Measurements from ENCODE around the gene PAX1. TPM values are rescaled to one million over a fixed set of nuclear protein-coding genes. Genes with fewer than 3 reads are reported as not detected.

PAX1 gene
- total RNA-seq, 2 donors from 2014 or later = not detected

- Histone ChIP-seq H3K9me3 (ENCODE audit: control insufficient read depth, low read length) (no peaks in the 10 kb centered on the region), H3K27me3 (ENCODE audit: control insufficient read depth, insufficient read depth, low read length, poor library complexity, severe bottlenecking) (peaks cover 100% of the 10 kb centered on the region), H3K27ac (ENCODE audit: low read depth, low read length) (no peak overlapping the region), H3K4me1 (ENCODE audit: control insufficient read depth, insufficient read depth, low read length) (peaks cover 19% of the 10 kb centered on the region), H3K9ac (ENCODE audit: extremely low read depth, low read length, poor library complexity, severe bottlenecking) (no peak overlapping the region), H3K4me3 (ENCODE audit: low read length) (no peak overlapping the region), H3K36me3 (ENCODE audit: control insufficient read depth, insufficient read depth, low read length) (no peaks in the 10 kb centered on the region)
- H3K9me3 Mint-ChIP-seq = no peaks in the 10 kb centered on the region
- 6 to 15% methylated on average over 13 to 14 of the region's 14 CpGs for WGBS, 2 experiments (ENCODE audit: insufficient coverage in 1 of 2, insufficient read length in 1 of 2)
- H3K36me3 Mint-ChIP-seq (ENCODE audit: low read depth) = no peaks in the 10 kb centered on the region
- H3K4me3 Mint-ChIP-seq = no peak overlapping the region
- DNase-seq = no peak
- H3K27ac Mint-ChIP-seq = no peak overlapping the region
- H3K4me1 Mint-ChIP-seq = peaks cover 26% of the 10 kb centered on the region
- peaks cover 98% of the 10 kb centered on the region for H3K27me3 Mint-ChIP-seq (ENCODE audit: insufficient read depth)
- TF ChIP-seq, protein P1, sequence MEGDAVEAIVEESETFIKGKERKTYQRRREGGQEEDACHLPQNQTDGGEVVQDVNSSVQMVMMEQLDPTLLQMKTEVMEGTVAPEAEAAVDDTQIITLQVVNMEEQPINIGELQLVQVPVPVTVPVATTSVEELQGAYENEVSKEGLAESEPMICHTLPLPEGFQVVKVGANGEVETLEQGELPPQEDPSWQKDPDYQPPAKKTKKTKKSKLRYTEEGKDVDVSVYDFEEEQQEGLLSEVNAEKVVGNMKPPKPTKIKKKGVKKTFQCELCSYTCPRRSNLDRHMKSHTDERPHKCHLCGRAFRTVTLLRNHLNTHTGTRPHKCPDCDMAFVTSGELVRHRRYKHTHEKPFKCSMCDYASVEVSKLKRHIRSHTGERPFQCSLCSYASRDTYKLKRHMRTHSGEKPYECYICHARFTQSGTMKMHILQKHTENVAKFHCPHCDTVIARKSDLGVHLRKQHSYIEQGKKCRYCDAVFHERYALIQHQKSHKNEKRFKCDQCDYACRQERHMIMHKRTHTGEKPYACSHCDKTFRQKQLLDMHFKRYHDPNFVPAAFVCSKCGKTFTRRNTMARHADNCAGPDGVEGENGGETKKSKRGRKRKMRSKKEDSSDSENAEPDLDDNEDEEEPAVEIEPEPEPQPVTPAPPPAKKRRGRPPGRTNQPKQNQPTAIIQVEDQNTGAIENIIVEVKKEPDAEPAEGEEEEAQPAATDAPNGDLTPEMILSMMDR (conservative IDR thresholded peaks at IDR 0.05) = no peak
Measured at GRCh38 chr20:21702016-21702415, 3.4 kb upstream of the PAX1 start.

- peaks cover 19% of the 10 kb centered on the region for H3K4me1 ChIP-seq (ENCODE audit: control insufficient read depth, insufficient read depth, low read length)
- 2 to 4% methylated on average over 30 to 54 of the region's 54 CpGs for WGBS, 2 experiments (ENCODE audit: insufficient coverage in 1 of 2, insufficient read length in 1 of 2)
- peaks cover 98% of the 10 kb centered on the region for H3K27me3 Mint-ChIP-seq (ENCODE audit: insufficient read depth)
- no peak overlapping the region for H3K27ac ChIP-seq (ENCODE audit: low read depth, low read length)
- peak; percentile 98 for DNase-seq
- no peaks in the 10 kb centered on the region for H3K36me3 ChIP-seq (ENCODE audit: control insufficient read depth, insufficient read depth, low read length)
- H3K9me3 Mint-ChIP-seq = no peaks in the 10 kb centered on the region
- TF ChIP-seq, protein P1 (conservative IDR thresholded peaks at IDR 0.05) = peak; percentile 95
- no peaks in the 10 kb centered on the region for H3K9me3 ChIP-seq (ENCODE audit: control insufficient read depth, low read length)
- peaks cover 26% of the 10 kb centered on the region for H3K4me1 Mint-ChIP-seq
- H3K4me3 Mint-ChIP-seq = peak overlapping the region; percentile 46
- peak overlapping the region; percentile 70 for H3K4me3 ChIP-seq (ENCODE audit: low read length)
- H3K27ac Mint-ChIP-seq = no peak overlapping the region
- H3K9ac ChIP-seq (ENCODE audit: extremely low read depth, low read length, poor library complexity, severe bottlenecking) = no peak overlapping the region
- H3K27me3 ChIP-seq (ENCODE audit: control insufficient read depth, insufficient read depth, low read length, poor library complexity, severe bottlenecking) = peaks cover 100% of the 10 kb centered on the region
- H3K36me3 Mint-ChIP-seq (ENCODE audit: low read depth) = no peaks in the 10 kb centered on the region
Measured at GRCh38 chr20:21702553-21703470, 2.7 kb upstream of the PAX1 start.

GRCh38 chr20:21703717-21704407 lies 1.6 kb upstream of the PAX1 start:
- Histone ChIP-seq H3K27me3 (ENCODE audit: control insufficient read depth, insufficient read depth, low read length, poor library complexity, severe bottlenecking) (peaks cover 100% of the 10 kb centered on the region), H3K9ac (ENCODE audit: extremely low read depth, low read length, poor library complexity, severe bottlenecking) (no peak overlapping the region), H3K36me3 (ENCODE audit: control insufficient read depth, insufficient read depth, low read length) (no peaks in the 10 kb centered on the region), H3K4me1 (ENCODE audit: control insufficient read depth, insufficient read depth, low read length) (peaks cover 19% of the 10 kb centered on the region), H3K27ac (ENCODE audit: low read depth, low read length) (no peak overlapping the region), H3K4me3 (ENCODE audit: low read length) (peak overlapping the region; percentile 70), H3K9me3 (ENCODE audit: control insufficient read depth, low read length) (no peaks in the 10 kb centered on the region)
- WGBS, 2 experiments (ENCODE audit: insufficient coverage in 1 of 2, insufficient read length in 1 of 2) = 6 to 9% methylated on average over 11 to 22 of the region's 22 CpGs
- Mint-ChIP-seq H3K36me3 (ENCODE audit: low read depth) (no peaks in the 10 kb centered on the region), H3K27ac (no peak overlapping the region), H3K4me1 (peaks cover 31% of the 10 kb centered on the region), H3K9me3 (no peaks in the 10 kb centered on the region), H3K27me3 (ENCODE audit: insufficient read depth) (peaks cover 98% of the 10 kb centered on the region), H3K4me3 (peak overlapping the region; percentile 46)
- TF ChIP-seq, protein P1 (conservative IDR thresholded peaks at IDR 0.05) = no peak
- no peak for DNase-seq
